ENCODE measurements around the gene RNF150.

- TF ChIP-seq POLR2AphosphoS5 (IDR thresholded peaks at IDR 0.05; ENCODE audit: low read depth, low read length) (no peak), TAF1 (IDR thresholded peaks at IDR 0.05; ENCODE audit: borderline replicate concordance, insufficient read depth, low read length) (no peak), REST (IDR thresholded peaks at IDR 0.05; ENCODE audit: insufficient read depth in 1 of 2, low read depth in 2 of 2, low read length in 2 of 2) (no peak)
These were observed 52.6 kb downstream of the RNF150 start for GRCh38 chr4:141080668-141081067.
